ENCODE data around the gene AQP3. TPM values are rescaled to one million over a fixed set of nuclear protein-coding genes. Genes with fewer than 3 reads are reported as not detected.
"Not testable (repeated sequence)": the region's sequence is repeated elsewhere in the genome, so short reads cannot be mapped to it uniquely, and the experiment has no call there.

AQP3 gene
- total and polyA plus RNA-seq, 9 of the 15 experiments (the other 6 are each of a cell fraction or from before 2014, with no cell fraction given), result 4.2 to 31.5 (median 17.6) TPM

- TF ChIP-seq FOXP4 (CRISPR knock-in tag; IDR thresholded peaks at IDR 0.05; ENCODE audit: borderline replicate concordance) (no peak), CBX3 (IDR thresholded peaks at IDR 0.05; ENCODE audit: borderline replicate concordance in 1 of 2, low read length in 2 of 2) (no peak), ZNF316 (IDR thresholded peaks at IDR 0.05) (peak; percentile 37; the same call in 1 of the 2 replicates), CBFB (CRISPR knock-in tag; IDR thresholded peaks at IDR 0.05) (0 out of 2 replicates have a peak, but pooled peaks have one; percentile 41), NR2F6 (CRISPR knock-in tag; IDR thresholded peaks at IDR 0.05) (no peak), KDM5B (IDR thresholded peaks at IDR 0.05; ENCODE audit: insufficient replicate concordance, low read depth, low read length) (no peak), RFX1 (IDR thresholded peaks at IDR 0.05) (no peak), PPARD (CRISPR knock-in tag; IDR thresholded peaks at IDR 0.05) (no peak)
Measured at GRCh38 chr9:33446946-33447798, at the start of gene AQP3 (continued).

GRCh38 chr9:33493819-33494218, 46.4 kb upstream of the AQP3 start:
- H3K4me2 ChIP-seq (ENCODE audit: insufficient read depth, low read length); H3K9ac ChIP-seq (ENCODE audit: insufficient read depth in 1 of 2, low read depth in 2 of 2, low read length in 2 of 2); ATAC-seq; H3K27ac ChIP-seq (ENCODE audit: extremely low read depth, low read depth, low read length); BruUV-seq (replicated peaks); H3K79me2 ChIP-seq (ENCODE audit: control insufficient read depth, insufficient read depth, low read length); H3K4me1 ChIP-seq (replicated peaks in 1 of 2; ENCODE audit: control insufficient read depth in 2 of 2, insufficient read depth in 2 of 2, low read length in 2 of 2); H3K4me3 ChIP-seq; H3K9me1 ChIP-seq (ENCODE audit: control insufficient read depth, insufficient read depth, low read length); CTCF ChIA-PET (ENCODE audit: low intra/inter-chr PET ratio); H4K20me1 ChIP-seq (replicated peaks; ENCODE audit: control insufficient read depth, insufficient read depth, low read length); H3K9me3 ChIP-seq (replicated peaks; ENCODE audit: control insufficient read depth, insufficient read depth, low read depth, low read length); H3K27me3 ChIP-seq (ENCODE audit: control insufficient read depth in 2 of 2, insufficient read depth in 2 of 2, low read length in 2 of 2); H2AFZ ChIP-seq (ENCODE audit: low read depth, low read length); H3K36me3 ChIP-seq (ENCODE audit: control insufficient read depth, insufficient read depth, low read length); intact Hi-C loops (cut with micrococcal nuclease); in situ Hi-C loops (cut with MboI); TF ChIP-seq TOE1 (CRISPR knock-in tag; IDR thresholded peaks at IDR 0.05; ENCODE audit: borderline replicate concordance, low read depth): not testable (repeated sequence)
- DNase-seq (ENCODE audit: extremely low read depth in 1 of 4, low spot score in 3 of 4) (peak in 1 of 4 experiments; percentile 13), FAIRE-seq (peak; percentile 23)
- 0% methylated on average over 2 of the region's 2 CpGs for WGBS (ENCODE audit: insufficient coverage, low coverage, missing lambda C conversion rate)
- POLR2A ChIA-PET, result interaction anchor here (1.0 kb wide), 1 partner anchor 19 kb away, joined by 6 read pairs; the partner anchor contains the start of gene NOL6
- TF ChIP-seq RAD51 (IDR thresholded peaks at IDR 0.05; ENCODE audit: borderline replicate concordance, low read depth) (peak; percentile 75), TFE3 (CRISPR knock-in tag; IDR thresholded peaks at IDR 0.05) (peak; percentile 93), TOE1 (IDR thresholded peaks at IDR 0.05; ENCODE audit: borderline replicate concordance) (peak; percentile 80), SMARCE1 (IDR thresholded peaks at IDR 0.05) (peak; percentile 55), SMARCA4 (IDR thresholded peaks at IDR 0.05) (0 out of 2 replicates have a peak, but pooled peaks have one; percentile 33), FOSL1 (tag; conservative IDR thresholded peaks at IDR 0.05) (0 out of 2 replicates have a peak, but pooled peaks have one; percentile 31), NFIC (IDR thresholded peaks at IDR 0.05) (peak; percentile 43; the same call in 1 of the 2 replicates), USF2 (CRISPR knock-in tag; IDR thresholded peaks at IDR 0.05) (peak; percentile 44; the same call in 1 of the 2 replicates)

Data from K562 (cell line).